ENCODE results near the gene CYP3A4. TPM values are rescaled to one million over a fixed set of nuclear protein-coding genes. Genes with fewer than 3 reads are reported as not detected.
"Not testable (repeated sequence)": the region's sequence is repeated elsewhere in the genome, so short reads cannot be mapped to it uniquely, and the experiment has no call there.

CYP3A4 gene
- total RNA-seq, 1 donor from 2014 or later = not detected

DNA sequence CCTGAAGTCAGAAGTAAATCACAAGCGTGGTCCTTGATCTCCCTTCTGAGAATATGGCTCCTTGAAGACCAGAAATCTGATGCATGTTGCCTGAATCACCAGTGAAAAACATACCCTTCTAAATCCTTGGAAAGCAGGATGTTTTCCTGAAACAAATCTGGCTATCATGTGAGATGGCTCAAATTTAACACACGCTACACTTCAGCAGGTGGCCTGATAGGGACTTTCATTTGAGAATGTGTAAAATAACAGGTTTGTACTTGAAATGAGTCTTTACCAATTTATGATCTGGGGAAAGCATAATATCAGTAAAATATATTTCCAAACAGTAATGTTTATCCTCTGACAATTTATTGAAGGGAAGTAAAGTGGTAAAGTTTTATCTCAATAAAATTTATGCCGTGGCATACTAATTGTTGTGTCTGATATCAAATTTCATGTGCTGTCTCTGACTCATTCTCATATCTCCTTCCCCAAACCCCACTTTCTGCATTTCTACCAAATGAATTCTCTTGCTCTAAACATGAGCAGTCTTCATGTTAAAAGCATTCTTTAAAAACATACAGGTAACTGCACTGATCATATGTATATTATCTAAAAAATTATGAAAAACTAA lies 17.4 kb downstream of the CYP3A4 start:
- DNase-seq (ENCODE audit: low spot score in 2 of 2) = no peak
- no peak for FAIRE-seq

DNA sequence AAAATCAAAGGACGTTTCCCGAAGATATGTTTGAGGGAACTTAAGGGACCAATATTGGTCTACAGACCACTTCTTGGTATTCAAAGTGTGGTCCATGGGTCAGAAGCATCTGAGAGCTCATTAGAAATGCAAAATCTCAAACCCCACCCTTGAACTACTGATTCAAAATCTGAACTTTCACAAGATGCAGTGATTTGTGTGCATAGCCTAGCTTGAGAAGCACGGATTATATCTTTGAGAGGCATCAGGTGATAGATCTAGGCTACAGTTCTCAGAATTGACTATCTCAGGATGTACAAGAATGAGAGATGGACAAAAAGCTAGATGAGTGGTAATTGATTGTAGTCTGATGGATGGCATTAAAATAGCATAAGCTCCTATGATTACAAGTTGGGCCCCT lies 19.5 kb downstream of the CYP3A4 start:
- FAIRE-seq (no peak), DNase-seq (ENCODE audit: low spot score in 2 of 2) (no peak)

DNA sequence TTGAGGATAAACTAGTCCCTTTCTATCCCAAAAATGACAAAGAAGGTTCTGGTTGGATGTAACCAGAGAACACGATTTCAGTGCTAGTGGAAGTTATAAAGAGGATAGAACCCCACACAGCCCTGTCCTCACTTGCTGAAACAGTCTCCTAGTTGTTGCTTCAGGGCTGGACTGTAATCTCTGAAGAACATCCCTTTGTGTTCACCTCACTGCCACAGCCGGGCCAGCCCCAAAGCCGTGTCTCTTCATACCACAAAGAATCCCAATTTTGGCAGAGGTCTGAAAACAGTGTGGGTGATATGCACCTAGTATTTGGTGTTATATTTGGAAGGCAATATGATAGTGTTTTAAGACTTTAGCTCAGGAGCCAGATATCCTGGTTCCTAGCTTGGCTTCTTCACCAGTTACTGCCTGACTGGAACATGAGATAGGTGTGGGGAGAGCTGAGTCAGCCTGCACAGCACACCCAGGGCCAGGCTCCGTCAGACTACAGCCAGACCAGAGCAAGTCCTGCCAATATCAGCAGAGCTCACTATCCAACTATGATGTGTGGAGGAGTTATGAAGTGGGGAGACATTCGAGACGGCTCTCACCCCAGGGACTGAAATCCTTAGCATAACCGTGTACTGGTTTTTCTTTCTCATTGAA lies 21.2 kb downstream of the CYP3A4 start:
- FAIRE-seq = no peak
- DNase-seq (ENCODE audit: low spot score in 2 of 2) = no peak

DNA sequence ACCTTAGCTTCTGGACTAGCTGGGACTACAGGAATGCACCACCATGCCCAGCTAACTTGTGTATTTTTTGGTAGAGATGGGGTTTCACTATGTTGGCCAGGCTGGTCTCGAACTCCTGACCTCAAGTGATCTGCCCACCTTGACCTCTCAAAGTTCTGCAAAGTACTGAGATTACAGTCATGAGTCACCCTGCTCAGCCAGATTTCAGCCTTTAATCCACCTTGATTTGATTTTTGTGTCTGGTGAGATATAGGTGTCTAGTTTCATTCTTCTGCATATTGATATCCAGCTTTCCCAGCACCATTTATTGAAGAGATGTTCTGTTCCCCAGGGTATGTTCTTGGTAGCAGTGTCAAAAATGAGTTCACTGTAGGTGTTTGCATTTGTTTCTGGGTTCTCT lies 28.9 kb downstream of the CYP3A4 start:
- FAIRE-seq = no peak
- DNase-seq (ENCODE audit: low spot score in 2 of 2) = no peak

DNA sequence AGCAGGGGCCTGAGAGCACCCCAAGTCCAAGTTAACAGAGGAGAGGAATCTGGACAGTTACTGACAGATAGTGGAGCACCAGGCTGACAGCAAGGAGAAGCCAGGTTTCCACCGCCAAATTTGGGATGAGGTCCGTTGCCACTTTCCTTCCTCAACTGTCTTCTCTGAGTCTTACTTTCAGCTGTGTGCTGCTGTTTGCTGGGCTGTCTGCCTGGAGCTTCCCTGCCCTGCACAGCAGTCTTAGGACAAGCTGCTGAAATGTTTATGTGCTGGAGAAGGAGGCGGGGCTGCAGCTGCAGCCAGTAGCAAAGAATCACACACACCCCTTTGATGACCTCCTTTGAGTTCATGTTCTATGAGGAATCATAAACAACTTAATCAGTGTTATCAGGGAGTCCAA lies 31.6 kb downstream of the CYP3A4 start:
- FAIRE-seq = no peak

DNA sequence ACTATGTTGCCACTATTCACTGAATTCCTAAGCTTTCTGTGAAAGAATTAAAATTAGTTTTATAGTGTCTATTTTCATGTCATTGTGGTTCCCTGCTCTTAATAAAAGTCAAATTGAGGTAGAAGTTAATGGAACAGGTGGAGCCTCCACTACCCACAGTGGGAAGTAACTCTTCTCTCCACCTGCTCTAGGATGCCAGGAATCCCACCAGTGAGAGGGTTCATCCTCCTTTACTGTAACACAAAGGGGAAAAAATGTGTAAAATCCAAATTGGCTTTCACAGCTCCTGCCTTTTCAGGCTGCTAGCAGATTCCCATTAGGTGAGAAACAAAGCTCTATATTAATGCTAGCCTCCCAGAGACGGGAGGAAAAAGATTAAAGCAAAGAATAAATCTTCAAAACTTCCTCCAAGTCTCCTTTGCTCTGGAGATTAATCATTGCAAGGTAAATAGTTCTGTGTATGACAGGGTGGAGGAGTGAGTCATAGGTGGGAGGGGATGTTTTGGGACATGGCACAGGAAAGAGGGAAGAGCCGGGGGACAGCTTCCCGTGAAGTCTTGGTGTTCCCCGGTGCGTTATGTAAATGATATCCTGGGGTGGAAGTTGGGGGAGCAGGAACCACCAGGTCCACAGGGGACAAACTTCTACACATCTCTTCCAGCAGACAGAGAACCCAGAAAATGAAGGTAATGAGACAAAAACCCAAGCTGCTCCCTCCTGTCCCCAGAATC lies 32.5 kb downstream of the CYP3A4 start:
- not testable (repeated sequence) for FAIRE-seq; DNase-seq (ENCODE audit: low spot score in 2 of 2)

More for the DNA sequence above, 31.6 kb downstream of the CYP3A4 start:
- no peak for DNase-seq (ENCODE audit: low spot score in 2 of 2)

DNA sequence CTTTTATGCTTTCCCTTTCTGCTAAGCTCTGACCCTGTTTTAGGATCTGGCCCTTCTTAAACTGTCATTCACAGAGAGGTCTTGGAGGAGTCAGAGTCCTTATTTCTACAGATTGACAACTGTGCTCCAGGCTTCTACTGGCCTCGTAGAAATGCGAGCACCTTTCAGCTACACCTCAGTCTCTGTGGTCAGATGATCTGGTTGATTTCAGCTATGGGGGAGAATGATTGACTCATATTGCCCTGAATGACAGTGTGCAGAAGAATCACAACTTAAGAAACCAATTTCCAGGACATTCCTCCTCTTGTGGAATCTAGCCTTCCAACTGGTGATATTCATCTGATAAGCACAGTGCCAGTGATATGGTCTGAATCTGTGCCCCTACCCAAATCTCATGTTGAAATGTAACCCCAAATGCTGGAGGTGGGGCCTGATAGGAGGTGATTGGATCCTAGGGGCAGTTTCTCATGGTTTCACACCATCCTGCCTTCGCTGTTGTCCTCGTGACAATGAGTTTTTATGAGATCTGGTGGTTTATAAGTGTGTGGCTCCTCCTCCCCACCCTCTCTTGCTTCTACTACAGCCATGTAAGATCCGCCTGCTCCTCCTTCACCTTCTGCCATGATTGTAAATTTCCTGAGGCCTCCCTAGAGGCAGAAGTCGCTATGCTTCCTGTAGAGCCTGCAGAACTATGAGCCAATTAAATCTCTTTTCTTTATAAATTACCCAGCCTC lies 35.0 kb downstream of the CYP3A4 start:
- no peak for DNase-seq (ENCODE audit: low spot score in 2 of 2)
- FAIRE-seq = no peak

DNA sequence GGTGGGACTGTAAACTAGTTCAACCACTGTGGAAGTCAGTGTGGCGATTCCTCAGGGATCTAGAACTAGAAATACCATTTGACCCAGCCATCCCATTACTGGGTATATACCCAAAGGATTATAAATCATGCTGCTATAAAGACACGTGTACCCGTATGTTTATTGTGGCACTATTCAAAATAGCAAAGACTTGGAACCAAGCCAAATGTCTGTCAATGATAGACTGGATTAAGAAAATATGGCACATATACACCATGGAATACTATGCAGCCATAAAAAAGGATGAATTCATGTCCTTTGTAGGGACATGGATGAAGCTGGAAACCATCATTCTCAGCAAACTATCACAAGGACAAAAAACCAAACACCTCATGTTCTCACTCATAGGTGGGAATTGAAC lies 37.1 kb downstream of the CYP3A4 start:
- not testable (repeated sequence) for FAIRE-seq; DNase-seq (ENCODE audit: low spot score in 2 of 2)

DNA sequence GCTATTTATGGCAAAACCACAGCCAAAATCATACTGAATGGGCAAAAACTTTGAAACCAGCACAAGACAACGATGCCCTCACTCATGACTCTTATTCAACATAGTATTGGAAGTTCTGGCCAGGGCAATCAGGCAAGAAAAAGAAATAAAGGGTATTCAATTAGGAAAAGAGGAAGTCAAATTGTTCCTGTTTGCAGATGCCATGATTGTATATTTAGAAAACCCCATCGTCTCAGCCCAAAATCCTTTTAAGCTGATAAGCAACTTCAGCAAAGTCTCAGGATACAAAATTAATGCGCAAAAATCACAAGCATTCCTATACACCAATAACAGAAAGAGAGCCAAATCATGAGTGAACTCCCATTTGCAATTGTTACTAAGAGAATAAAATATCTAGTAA lies 38.6 kb downstream of the CYP3A4 start:
- not testable (repeated sequence) for DNase-seq (ENCODE audit: low spot score in 2 of 2); FAIRE-seq

DNA sequence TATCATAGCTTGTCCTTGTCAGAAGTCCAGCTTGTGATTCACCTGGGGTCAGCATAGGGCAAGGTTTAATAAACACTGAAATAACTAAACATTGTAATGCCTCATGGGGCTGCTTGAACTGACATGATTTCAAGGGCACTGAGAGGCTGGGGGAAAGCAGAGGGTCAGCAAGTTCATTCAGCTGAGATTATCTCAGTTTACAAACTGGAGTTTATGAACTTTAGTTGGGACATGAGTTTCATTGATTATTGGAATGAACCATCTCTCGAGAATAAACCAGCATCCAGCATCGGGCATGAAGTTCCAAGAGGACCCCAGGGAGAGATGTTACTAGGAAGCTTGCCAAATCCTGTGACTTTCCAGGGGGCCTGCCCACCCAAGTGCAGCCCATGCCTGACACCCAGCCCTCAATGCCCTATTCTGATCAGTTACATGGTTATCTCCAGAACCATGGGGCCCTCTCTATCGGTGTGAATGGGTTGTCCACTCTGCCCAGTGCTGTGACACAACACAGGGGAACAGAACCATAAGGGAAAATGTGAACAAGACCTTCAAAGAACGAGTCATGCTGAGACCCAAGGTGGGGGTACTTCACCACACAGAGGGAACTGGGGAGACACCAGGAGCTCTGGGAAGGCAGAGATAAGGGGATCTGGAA lies 41.1 kb downstream of the CYP3A4 start:
- FAIRE-seq (no peak), DNase-seq (ENCODE audit: low spot score in 2 of 2) (no peak)

DNA sequence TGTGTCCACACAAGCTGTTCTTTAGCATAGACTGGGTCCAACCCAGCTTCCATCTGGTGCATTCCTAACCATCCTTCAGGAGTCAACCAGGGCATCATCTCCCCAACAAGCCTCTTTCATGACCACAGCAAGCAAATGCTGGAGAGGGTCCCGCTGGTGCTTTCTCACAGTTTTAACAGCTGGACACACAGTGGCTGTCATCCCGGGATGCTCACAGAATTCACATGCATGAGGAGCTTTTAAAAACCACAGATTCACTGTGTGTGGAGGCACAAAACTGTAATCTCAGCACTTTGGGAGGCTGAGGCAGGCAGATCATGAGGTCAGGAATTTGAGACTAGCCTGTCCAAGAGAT lies 42.6 kb downstream of the CYP3A4 start:
- FAIRE-seq = no peak
- no peak for DNase-seq (ENCODE audit: low spot score in 2 of 2)

DNA sequence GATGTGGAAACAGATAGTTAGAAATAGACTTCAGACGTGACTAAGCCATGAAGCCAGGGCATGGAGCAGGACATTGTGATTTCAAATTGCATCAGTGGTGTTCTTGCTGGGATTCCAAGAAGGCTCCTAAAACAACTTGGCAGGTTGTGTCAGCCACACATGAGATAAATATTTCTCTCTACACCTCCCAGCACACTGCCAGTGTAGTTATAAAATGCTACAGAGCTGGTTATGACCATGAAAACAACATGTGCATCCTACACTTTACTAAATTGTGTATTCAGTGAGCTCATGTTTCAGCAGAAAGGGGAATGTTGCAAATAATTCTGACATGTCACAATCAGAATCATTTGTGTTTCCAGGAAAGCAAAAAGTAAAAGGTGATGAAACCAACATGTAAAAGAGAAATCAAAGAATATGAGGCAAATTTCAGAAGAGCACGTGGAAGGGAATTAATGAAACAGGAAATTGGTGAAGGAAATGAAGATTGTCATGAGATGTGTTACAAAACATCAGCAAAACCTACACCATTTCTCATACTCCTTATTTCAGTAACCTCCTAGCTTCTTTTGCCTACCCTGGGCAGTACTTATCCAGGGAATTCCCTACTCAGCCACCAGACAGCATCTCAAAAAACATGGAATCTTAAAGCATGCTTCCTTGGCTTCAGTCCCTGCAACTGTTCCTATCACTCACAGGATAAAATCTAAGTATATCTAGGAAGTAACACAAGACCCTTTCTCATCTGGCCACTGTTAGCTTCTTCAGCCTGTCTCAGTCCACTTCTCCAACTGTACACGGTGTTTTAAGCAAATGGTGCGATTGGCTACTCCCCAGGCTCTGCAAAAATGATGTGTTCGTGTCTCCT lies 43.2 kb downstream of the CYP3A4 start:
- DNase-seq (ENCODE audit: low spot score in 2 of 2) (no peak), FAIRE-seq (no peak)

DNA sequence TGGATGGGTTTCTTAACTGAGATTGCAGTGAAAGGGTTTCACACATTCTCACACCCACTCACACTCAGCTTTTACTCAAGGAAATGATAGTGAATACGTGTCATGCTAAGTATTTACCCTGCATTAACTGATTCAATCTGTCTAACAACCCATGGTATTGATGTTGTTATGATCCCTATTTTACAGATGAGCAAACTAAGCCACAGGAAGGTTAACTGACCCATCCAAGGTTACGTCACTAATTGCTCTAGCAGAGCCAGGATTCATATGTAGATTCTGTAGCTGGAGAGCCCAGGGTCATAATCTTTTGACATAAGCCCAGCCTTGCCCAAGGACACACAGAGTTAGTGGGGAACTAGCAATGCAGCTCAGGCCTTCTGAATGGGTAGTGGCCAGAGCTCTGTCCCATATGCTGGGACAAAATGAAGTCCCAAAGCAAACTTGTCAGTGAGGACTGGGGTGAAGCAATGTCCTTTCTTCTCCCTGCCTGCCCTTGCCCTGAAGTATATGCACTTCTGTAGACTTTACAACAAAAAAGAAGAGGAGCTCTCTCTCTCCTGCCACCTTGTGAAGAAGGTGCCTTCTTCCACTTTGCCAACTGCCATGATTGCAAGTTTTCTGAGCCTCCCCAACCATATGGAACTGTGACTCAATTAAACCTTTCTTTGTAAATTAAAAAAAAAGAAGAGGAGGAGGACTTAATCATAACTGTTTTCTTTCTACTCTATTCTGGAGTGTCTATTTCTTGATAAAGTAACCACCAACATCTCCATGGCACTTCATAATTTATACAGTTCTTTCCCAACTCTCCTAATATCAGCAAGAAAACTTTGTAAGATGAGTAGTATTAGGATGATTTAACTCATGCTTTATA lies 44.0 kb downstream of the CYP3A4 start:
- DNase-seq (ENCODE audit: low spot score in 2 of 2) (no peak), FAIRE-seq (no peak)

DNA sequence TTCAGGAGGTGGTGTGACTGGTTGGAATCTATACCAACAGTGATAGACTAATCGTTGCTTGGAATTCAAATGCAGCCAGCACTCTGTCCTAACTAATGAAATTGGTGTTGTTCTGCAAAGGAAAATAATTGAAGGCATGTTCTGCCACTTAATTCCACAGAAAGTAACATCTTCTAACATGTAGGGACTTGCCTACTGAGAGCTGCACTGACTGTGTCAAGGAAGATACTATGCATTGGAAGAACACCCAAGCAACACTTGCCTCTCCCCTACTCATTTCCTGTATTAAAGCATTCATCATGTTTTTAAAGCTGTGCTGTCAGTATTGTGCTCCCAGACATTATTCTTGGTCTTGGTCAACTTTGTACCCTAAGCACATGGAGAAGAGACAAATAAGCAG lies 46.3 kb downstream of the CYP3A4 start:
- FAIRE-seq = no peak
- no peak for DNase-seq (ENCODE audit: low spot score in 2 of 2)

DNA sequence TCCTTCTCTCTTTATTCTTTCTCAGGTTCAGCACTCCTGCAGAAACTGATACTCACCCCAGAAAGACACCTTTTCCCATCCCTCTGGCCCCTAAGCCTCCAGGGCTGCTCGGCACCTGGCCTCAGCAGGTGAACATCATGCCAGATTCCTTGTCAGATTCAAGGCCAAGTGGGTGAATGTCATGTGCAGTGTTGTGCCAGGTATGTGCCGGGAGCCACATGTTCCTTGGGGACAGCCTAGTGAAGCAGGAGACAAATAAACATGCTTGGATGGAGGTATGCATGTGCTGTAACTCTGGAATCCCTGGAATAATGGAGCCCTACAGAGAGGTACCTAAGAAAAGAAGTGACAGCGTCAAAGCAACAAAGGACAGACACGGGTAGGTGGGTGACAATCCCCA lies 47.3 kb downstream of the CYP3A4 start:
- DNase-seq (ENCODE audit: low spot score in 2 of 2); FAIRE-seq: not testable (repeated sequence)

DNA sequence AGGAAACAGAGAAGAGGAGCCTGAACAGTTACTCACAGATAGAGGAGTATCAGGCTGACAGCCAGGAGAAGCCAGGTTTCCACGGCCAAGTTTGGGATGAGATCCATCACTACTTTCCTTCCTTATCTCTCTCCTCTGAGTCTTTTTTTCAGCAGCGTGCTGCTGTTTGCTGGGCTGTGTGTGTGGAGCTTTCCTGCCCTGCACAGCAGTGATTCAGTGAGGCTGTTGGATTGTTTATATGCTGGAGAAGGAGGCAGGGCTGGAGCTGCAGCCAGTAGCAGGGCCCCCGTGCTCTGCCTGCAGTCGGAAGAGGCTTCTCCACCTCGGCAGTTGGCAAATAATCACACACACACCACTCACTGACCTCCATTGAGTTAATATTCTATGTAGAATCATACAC lies 49.0 kb downstream of the CYP3A4 start, which contains the start of gene CYP3A7:
TSS of gene CYP3A7 (minus strand) at position 210 of the 400 bp plus-strand sequence. CDS start at position 107, 103 bp downstream.
- no peak for DNase-seq (ENCODE audit: low spot score in 2 of 2)
- no peak for FAIRE-seq

DNA sequence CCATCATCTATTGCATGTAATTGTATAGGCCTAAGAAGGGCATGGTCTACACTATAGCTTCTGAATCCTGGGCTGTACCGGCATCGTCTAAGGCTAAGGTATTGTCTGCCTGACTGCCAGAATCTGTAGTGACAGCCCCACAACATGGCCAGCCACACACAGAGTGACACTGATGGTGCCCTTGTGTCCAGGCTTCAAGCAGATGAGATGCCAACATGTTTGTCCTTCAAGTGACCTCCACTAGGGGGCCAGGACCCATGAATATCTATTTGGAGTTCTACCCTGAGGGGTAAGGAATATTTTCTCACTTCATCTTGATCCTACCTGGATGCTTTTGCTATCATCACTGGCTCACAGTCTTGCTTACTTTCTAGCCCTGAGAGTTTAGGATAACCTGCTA lies 50.5 kb downstream of the CYP3A4 start:
- DNase-seq (ENCODE audit: low spot score in 2 of 2) (no peak), FAIRE-seq (no peak)

DNA sequence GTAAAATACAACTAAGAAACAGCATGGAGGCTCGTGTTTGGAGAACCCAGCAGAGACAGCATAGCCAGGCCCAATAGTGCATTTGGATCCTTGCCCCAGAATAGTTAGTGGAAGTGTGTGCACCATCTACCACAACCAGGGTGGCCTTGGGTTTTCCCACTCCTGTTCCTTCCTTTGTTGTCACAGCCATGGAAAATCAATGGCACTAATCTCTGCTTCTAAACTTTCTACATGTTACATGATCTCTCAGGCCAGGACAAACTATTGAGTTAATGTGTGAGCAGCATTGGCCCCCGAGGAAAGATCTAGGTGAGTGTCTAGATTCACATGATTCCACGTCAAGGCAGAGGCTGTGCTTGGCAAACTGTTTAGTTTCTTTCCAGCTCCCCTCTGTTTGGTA lies 51.0 kb downstream of the CYP3A4 start:
- DNase-seq (ENCODE audit: low spot score in 2 of 2) = no peak
- no peak for FAIRE-seq

Data from frontal cortex (tissue), 4 donors.